ENCODE results near the gene CARMIL1.

Gene CARMIL1

DNA sequence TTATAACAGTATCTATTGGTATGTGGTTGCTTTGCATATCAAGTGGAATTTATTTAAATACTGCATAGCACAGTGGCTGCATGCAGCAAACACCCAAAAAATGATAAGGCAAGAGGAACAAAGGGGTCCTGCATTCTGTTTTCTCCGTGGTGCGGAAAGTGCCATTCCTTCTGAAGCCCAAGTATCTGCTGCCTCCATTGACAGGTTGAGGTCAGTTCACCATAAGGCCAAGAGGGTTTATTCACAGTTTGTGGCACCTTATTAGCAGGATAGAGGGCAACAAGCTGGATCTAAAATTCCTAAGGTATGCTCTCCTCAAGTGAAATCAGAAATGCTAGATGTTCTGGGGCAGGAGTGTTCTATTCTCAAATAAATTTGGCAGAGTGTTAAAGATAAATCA, 9.3 kb downstream of the CARMIL1 start:
- no peak for TF ChIP-seq CTCF (IDR thresholded peaks at IDR 0.05; ENCODE audit: insufficient read depth, low read length, missing control alignments)
- CTCF ChIA-PET, result interaction anchor here (1.1 kb wide), 1 partner anchor 9 kb away, joined by 10 read pairs; the partner anchor contains the start of gene CARMIL1
- H3K4me3 ChIP-seq (ENCODE audit: low read depth, low read length), result no peak overlapping the region
- DNase-seq (ENCODE audit: low read depth, low spot score), result no peak
- POLR2A ChIA-PET, result interaction anchor here (0.6 kb wide), 1 partner anchor 569 kb away, joined by 3 read pairs; no protein-coding TSS in a partner anchor

GRCh38 chr6:25290306-25291060, 11.3 kb downstream of the CARMIL1 start:
- no peak for DNase-seq (ENCODE audit: low read depth, low spot score)
- TF ChIP-seq CTCF (IDR thresholded peaks at IDR 0.05; ENCODE audit: insufficient read depth, low read length, missing control alignments), result no peak
- ChIA-PET POLR2A (no interaction called here), CTCF (interaction anchor here (1.2 kb wide), 1 partner anchor 199 kb away, joined by 3 read pairs; no protein-coding TSS in a partner anchor)
- H3K4me3 ChIP-seq (ENCODE audit: low read depth, low read length), result no peak overlapping the region

- no peak overlapping the region for H3K4me3 ChIP-seq (ENCODE audit: low read depth, low read length)
- DNase-seq (ENCODE audit: low read depth, low spot score), result no peak
- ChIA-PET CTCF (interaction anchor here (0.9 to 2.0 kb wide), 3 partner anchors 11 to 198 kb away, joined by 3 to 6 read pairs (median 4); partner anchors contain the start of gene CARMIL1), POLR2A (no interaction called here)
- no peak for TF ChIP-seq CTCF (IDR thresholded peaks at IDR 0.05; ENCODE audit: insufficient read depth, low read length, missing control alignments)
Measured at GRCh38 chr6:25292384-25292783, 13.2 kb downstream of the CARMIL1 start.

GRCh38 chr6:25295651-25296050, 16.5 kb downstream of the CARMIL1 start:
- no peak for TF ChIP-seq CTCF (IDR thresholded peaks at IDR 0.05; ENCODE audit: insufficient read depth, low read length, missing control alignments)
- ChIA-PET CTCF (interaction anchor here (1.2 to 1.9 kb wide), 4 partner anchors 10 to 195 kb away, joined by 3 to 5 read pairs (median 4); partner anchors contain the start of gene CARMIL1), POLR2A (no interaction called here)
- DNase-seq (ENCODE audit: low read depth, low spot score), result no peak
- no peak overlapping the region for H3K4me3 ChIP-seq (ENCODE audit: low read depth, low read length)

- no peak overlapping the region for H3K4me3 ChIP-seq (ENCODE audit: low read depth, low read length)
- POLR2A ChIA-PET, result no interaction called here
- CTCF ChIA-PET, result interaction anchor here (1.2 to 1.9 kb wide), 4 partner anchors 11 to 194 kb away, joined by 3 to 5 read pairs (median 4); partner anchors contain the start of gene CARMIL1
- DNase-seq (ENCODE audit: low read depth, low spot score), result no peak
- TF ChIP-seq CTCF (IDR thresholded peaks at IDR 0.05; ENCODE audit: insufficient read depth, low read length, missing control alignments), result no peak
Measured at GRCh38 chr6:25296217-25296905, 17.2 kb downstream of the CARMIL1 start.

GRCh38 chr6:25297039-25297441, 17.9 kb downstream of the CARMIL1 start:
- no peak overlapping the region for H3K4me3 ChIP-seq (ENCODE audit: low read depth, low read length)
- CTCF ChIA-PET, result interaction anchor here (1.9 kb wide), 2 partner anchors 12 to 31 kb away, joined by 4 to 5 read pairs; no protein-coding TSS in a partner anchor
- POLR2A ChIA-PET, result no interaction called here
- TF ChIP-seq CTCF (IDR thresholded peaks at IDR 0.05; ENCODE audit: insufficient read depth, low read length, missing control alignments), result no peak
- no peak for DNase-seq (ENCODE audit: low read depth, low spot score)

All from AG04449 (cell line).